NCI-H748 (cell line): ENCODE data around the gene DEF6.
A peak's percentile ranks its signal among the peaks of the same experiment; 100 is the strongest.

Source experiments
- DNase-seq: peaks from one replicate; lab custom pipeline; 2025; ENCODE audit not compliant: unreplicated experiment; lab: John Stamatoyannopoulos, UW

The DEF6 gene

DNA sequence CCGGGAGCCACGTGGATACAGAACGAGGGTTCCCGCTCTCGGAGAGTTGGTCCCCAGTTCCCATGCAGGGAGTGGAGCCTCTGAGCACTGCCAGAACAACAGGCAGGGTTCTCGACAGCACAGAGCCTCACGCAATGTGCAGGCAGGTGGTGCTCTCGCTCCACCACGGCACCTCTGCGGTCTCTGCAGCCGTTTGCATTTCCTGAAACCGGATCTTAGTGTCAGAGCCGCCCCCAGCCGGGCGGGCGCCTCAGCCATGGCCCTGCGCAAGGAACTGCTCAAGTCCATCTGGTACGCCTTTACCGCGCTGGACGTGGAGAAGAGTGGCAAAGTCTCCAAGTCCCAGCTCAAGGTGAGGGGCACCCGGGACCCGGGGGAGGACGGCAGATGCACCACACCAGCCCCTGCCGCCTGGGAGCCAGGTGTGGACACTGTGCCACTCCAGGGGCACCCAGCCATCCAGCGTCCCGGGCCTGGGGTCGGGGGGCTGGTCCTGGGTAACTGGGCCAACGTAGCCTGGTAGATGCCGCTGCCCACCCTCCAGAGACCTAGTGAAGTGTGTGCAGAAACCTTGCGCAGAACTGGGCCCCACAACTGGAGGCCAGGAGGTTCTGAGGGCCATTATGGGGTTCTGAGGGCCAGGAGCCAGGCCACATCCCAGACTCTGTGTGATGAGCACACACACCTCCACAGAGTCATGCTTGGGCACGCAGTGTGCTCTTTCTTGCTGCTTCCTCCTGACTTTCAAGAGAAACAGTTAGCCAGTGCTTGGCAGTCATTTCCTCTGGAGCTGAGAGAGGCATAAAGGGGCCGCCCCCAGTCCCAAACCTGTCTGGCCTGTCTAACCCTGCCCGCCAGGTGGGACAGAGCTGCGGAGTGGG lies at the start of gene DEF6:
DEF6 (plus strand) TSS at position 218 of the 881 bp plus-strand sequence; CDS start at position 257, 39 bp downstream.
- DNase-seq, result peak; percentile 57

DNA sequence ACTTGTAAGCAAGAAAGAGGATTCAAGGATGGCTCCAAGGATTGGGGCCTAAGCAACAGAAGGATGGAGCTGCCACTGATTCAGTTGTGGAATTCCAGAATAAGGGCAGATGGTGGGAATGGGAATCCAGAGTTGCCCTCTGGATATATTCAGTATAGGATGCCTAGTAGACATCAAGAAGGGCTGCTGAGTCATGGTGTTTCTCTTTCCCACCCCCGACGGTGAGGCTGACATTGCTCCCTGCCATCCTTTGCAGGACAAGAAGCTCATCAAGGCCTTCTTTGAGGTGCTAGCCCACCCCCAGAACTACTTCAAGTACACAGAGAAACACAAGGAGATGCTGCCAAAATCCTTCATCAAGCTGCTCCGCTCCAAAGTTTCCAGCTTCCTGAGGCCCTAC lies 49.3 kb upstream of the DEF6 start:
- no peak for DNase-seq

DNA sequence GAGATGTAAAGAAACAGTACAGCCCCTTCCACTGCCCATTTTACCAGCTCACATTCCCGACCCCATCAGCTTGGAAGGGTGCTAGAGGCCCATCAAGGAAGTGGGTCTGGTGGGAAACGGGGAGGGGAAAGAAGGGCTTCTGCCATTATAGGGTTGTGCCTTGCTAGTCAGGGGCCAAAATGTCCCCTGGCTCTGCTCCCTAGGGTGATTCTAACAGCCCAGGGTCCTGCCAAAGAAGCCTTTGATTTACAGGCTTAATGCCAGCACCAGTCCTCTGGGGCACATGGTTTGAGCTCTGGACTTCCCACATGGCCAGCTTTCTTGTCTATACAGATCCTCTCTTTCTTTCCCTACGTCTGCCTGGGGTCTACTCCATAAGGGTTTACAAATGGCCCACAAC lies 48.7 kb upstream of the DEF6 start:
- no peak for DNase-seq

DNA sequence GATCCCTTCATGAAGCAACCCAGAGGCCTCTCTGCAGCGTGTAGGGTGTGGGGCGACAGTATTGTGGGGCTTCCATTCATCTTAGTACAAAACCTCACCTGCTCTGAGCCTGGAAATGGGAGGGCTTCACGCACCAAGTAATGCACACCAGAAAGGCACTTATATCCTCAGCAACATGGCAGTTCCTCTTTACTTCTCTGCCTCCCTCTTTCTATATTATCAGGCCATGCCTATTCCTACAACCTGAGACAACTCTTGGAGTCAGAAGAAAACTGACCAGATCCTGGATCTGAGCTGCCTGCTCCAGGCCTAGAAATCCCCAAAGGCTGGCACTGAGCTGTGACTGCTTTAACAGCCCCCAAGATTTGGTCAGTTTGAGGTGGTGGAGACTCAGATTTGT lies 45.7 kb upstream of the DEF6 start:
- DNase-seq, result no peak

- DNase-seq, result no peak
Observed at GRCh38 chr6:35253249-35253648, 44.4 kb upstream of the DEF6 start.

DNA sequence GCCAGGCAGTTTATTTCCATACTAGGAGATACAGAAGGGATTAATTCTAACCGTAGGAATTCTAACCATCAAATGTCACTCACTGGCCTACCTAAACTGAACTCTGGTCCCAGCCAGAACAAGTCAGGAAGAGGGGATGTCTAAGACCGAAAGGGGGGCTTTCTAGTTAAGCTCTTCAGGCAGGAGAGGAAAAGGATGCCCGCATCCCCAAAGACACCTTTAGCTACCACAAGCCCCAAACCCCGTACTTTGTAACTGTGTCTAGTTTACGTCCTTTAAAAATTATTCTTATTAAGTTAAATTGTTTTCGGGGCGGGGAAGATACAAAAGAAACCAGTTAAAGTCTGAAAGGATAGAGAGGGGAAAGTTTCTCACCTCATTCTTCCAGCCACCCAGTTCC lies 39.3 kb upstream of the DEF6 start:
- DNase-seq, result no peak

GRCh38 chr6:35258858-35259193 lies 38.8 kb upstream of the DEF6 start:
- peak; percentile 84 for DNase-seq

GRCh38 chr6:35259194-35259947 lies 38.2 kb upstream of the DEF6 start, which contains the start of gene ZNF76:
TSS of gene ZNF76 (plus strand) at chr6:35259735. CDS start at chr6:35281152, 21,417 bp downstream.
- DNase-seq, result peak; percentile 99

- peak; percentile 77 for DNase-seq
Observed at GRCh38 chr6:35259948-35260590, 37.5 kb upstream of the DEF6 start.

DNA sequence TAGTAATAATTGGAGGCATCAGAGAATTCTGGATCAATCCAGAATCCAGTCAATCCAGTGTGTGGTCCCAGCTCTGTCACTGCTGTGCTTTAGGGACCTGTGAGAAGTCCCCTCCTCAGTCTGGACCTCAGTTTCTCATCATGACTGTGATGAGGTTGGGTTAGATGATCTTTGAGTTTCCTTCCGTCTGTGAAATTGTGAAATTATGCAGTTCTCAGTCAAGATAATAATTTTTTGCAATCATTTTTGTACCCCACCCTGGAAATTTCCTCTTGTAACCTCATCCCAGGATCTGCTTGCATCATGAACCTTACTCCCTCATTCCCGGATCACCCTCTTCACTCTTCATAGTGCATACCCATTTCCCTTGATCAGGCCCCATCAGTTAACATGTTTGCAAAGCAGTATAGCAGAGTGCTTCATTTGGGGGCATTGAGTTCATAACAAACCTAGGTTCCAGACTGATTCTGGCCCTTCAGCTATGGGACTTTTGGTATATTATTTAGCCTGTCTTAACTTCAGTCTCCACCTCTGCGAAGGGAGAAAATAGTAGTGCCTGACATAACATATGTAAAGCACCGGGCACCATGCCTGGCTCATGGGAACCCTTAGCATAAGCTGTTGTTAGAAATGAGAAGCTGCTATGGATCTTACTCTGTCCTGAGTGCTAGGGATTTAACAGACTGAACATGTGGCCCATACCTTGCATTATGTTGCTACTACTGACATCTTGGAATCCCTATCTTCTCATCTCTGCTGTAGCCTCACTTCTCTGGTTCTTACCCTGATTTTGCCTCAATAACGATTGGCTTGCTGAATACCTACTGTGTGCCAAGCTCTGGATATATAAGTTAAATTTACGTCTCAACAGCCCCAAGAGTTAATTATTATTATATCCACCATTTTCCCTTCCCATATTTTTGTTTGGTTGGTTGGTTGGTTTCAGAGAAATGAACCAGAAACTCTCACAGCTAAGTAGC lies 36.7 kb upstream of the DEF6 start:
- no peak for DNase-seq

DNA sequence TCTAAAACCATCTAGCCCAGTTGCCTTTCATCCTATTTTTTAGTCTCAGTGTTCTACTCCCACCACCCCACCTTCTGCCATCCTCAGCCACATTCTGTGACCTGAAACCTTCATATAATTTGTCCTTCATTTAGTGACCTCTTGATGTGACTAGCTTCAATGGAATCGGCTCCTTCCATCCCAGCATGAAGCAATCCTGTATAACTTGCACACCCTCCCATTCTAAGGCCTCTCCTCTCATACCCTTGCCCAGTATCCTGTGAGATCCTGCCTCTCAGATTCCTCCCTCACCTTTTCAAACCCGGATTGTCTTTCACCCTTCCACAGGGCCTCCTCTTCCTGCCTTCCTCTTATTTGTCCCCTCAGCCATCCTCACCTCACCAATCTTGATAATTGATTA lies 35.0 kb upstream of the DEF6 start:
- DNase-seq, result no peak

- no peak for DNase-seq
Observed at GRCh38 chr6:35264550-35265274, 32.9 kb upstream of the DEF6 start.

DNA sequence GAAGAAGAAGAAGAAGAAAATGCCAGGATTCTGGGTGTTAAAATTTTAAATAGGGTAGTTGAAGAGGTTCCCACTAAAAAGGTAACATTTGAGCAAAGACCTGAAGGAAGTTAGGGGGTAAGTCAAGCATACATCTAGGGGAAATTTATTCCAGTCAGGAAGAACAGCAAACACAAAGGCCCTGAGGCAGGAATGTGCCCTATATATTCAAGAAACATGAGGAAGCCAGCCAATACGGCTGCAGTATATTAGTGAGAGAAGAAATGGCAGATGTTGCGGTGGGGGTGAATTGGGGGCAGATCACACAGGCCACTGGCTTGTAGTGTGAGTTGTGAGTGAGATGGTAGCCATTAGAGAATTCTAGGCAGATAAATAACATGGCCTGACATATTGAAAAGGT lies 32.1 kb upstream of the DEF6 start:
- DNase-seq, result no peak

- DNase-seq, result no peak
Observed at GRCh38 chr6:35267446-35267845, 30.2 kb upstream of the DEF6 start.

DNA sequence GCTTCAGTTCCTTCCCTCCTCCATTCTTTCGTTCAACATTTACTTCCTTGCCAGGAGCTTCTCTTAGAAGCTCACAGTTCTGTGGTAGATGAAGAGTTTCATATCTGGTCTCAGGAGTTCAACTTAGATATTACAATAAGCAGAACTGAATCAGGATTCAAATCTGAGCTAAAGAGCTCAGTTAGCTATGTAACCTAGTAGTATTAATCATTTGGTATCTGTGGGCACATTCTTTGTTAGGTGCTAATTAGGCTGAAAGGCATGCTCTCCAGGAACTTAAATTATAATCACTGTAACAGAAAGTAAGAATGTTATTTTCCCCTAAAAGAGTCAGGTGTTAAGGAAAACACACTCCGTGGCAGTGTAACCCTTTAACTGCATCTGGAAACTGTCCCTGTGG lies 29.7 kb upstream of the DEF6 start:
- DNase-seq, result no peak

- no peak for DNase-seq
Observed at GRCh38 chr6:35272005-35272404, 25.6 kb upstream of the DEF6 start.

DNA sequence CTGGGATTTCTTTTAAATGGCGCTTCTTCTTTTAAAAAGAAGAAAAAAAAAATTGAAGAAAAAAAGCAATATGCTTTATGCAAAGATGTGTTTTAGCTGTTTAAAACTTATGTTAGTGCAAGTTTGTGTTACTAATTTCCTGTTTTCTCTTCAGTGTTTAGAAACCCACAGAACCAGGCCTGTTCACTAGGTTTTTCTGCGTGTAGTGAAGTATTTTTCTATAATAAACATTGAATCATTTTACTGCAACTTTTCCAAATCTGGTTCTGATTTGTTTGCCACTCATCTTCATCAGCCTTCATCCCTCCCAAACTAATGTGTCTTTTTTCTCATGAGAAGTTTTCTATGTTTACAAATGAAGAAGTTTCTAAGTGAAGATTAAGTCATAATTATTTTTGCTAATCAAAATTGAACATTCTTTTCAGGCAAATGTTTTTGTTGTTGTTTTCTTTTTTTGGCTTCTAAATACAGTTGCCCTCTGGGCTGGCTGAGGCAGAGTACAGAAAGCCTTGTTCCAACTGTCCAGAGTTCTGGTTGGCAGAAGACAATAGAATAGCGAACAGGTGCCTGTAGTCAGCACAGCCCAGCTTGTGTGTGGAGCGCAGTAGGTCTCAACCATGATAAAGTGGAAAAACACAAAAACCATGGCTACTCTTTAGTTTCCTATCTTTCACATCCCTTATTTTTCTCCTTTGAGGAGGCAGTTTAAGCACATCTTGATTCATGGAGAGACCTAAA lies 23.6 kb upstream of the DEF6 start:
- DNase-seq, result no peak

DNA sequence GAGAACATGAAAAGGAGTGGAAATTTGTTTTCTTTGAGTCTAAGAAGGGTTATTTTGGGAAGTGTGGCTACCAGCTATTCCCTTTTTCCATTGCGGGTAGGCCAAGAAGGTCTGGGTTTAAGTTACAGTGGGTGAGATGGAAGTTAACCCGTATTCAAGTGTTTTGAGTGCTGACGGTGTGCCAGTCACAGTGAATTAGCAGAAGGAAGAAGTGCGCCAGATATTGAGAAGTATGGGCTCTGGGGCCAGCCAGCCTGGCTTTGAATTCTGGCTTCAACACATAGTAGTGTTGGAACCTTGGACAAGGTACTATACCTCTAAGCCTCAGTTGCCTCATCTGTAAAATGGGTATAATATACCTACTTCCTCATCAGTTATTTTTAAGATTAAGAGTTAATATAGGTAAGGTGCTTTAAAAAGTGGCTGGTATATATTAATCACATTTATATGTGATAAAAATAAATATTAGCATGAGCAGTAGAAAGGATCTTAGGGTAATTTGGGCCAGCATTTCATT lies 21.8 kb upstream of the DEF6 start:
- DNase-seq, result no peak

DNA sequence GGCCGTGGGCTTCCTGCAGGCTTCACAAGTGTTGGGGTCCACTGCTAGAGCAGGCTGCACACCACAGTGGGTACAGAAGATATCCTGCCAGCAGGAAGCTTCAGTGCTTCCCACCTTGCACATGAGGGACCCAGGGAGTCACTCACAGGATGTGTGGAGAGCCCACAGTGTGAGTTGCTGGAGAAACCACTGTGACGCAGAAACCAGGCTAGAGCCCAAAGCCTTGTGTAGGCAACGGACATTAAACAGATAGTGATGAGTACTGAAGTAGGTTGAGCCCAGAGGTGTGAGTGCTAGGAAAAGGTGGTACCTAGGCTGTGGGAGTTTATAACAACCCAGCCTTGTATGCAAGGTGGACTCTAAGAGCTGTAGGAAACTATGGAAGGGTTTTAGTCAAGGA lies 18.9 kb upstream of the DEF6 start:
- DNase-seq, result no peak
